ENCODE measurements around the gene COL21A1. TPM values are rescaled to one million over a fixed set of nuclear protein-coding genes. Genes with fewer than 3 reads are reported as not detected.

Gene COL21A1
- total RNA-seq, 1 donor from 2014 or later, result 1.2 TPM

DNA sequence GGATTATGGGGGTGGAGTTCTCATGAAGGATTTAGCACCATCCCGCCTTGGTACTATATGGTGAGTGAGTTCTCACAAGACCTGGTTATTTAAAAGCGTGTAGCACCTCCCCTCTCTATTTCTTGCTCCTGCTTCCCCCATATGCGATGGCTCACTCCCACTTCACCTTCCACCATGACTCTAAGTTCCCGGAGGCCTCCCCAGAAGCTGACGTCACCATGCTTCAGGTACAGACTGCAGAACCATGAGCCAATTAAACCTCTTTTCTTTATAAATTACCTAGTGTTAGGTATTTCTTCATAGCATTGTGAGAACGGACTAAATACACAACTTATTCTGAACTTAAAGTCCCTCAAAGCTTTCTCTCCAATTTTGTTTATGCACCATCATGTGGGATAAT, 208.6 kb downstream of the COL21A1 start:
- TF ChIP-seq, protein P1, sequence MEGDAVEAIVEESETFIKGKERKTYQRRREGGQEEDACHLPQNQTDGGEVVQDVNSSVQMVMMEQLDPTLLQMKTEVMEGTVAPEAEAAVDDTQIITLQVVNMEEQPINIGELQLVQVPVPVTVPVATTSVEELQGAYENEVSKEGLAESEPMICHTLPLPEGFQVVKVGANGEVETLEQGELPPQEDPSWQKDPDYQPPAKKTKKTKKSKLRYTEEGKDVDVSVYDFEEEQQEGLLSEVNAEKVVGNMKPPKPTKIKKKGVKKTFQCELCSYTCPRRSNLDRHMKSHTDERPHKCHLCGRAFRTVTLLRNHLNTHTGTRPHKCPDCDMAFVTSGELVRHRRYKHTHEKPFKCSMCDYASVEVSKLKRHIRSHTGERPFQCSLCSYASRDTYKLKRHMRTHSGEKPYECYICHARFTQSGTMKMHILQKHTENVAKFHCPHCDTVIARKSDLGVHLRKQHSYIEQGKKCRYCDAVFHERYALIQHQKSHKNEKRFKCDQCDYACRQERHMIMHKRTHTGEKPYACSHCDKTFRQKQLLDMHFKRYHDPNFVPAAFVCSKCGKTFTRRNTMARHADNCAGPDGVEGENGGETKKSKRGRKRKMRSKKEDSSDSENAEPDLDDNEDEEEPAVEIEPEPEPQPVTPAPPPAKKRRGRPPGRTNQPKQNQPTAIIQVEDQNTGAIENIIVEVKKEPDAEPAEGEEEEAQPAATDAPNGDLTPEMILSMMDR (IDR thresholded peaks at IDR 0.05; ENCODE audit: unreplicated experiment), result no peak
- Mint-ChIP-seq H3K36me3 (ENCODE audit: low read depth, unreplicated experiment) (no peaks in the 10 kb centered on the region), H3K9me3 (ENCODE audit: unreplicated experiment) (no peaks in the 10 kb centered on the region), H3K4me3 (ENCODE audit: unreplicated experiment) (no peak overlapping the region), H3K4me1 (ENCODE audit: unreplicated experiment) (no peaks in the 10 kb centered on the region), H3K27ac (ENCODE audit: unreplicated experiment) (no peak overlapping the region), H3K27me3 (ENCODE audit: unreplicated experiment) (no peaks in the 10 kb centered on the region)
- DNase-seq (ENCODE audit: low spot score), result no peak

DNA sequence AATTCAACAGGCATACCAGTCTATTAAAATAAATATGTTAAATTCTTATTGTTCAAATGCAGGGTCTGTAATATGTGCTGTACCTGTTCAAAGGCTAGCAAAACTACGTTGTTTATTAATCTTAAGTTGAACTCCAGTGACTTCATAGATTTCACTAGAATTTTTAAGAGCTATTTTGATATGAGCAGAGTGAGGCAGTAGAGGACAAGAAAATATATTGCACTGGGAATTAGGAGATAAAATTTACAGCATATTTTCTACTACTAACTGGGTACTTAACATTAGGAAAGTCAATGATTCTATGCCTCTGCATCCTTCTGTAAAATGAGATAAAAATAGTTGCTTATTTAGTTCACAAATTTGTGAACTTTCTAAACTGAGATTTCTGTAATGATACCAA, 209.8 kb downstream of the COL21A1 start:
- H3K27me3 Mint-ChIP-seq (ENCODE audit: unreplicated experiment), result no peaks in the 10 kb centered on the region
- no peak overlapping the region for H3K4me3 Mint-ChIP-seq (ENCODE audit: unreplicated experiment)
- no peaks in the 10 kb centered on the region for H3K4me1 Mint-ChIP-seq (ENCODE audit: unreplicated experiment)
- no peaks in the 10 kb centered on the region for H3K9me3 Mint-ChIP-seq (ENCODE audit: unreplicated experiment)
- TF ChIP-seq, protein P1 (IDR thresholded peaks at IDR 0.05; ENCODE audit: unreplicated experiment), result no peak
- no peaks in the 10 kb centered on the region for H3K36me3 Mint-ChIP-seq (ENCODE audit: low read depth, unreplicated experiment)
- no peak for DNase-seq (ENCODE audit: low spot score)
- H3K27ac Mint-ChIP-seq (ENCODE audit: unreplicated experiment), result no peak overlapping the region

DNA sequence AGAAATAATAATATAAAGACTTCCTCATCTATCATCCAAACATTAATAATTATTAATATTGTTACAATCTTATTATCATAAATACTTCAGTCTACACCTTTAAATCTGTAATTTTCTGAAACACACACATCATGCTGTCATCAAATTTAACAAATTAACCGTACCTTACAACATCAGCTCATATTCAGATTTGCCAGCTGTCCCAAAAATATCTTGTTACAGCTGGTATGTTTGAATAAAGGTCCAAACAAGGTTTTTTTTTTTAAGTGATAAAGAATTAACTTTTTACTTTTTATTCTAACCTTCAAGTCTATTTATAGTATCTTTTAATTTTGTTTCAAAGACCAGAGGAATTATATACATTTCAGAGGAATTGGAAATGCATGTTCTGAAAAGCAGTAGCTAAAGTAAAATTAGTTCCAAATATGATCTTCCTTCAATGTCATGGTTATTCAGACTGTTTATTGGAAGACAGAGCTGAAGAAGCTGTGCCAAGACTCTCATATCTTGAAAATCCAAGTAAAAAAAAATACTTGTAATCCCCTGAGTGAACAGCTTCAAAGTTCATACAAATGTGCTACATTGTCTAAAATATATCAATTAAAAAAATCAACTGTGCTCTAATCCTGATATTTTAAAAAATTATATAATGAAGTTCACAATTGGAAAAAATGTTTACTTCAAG, 210.3 kb downstream of the COL21A1 start:
- Mint-ChIP-seq H3K27ac (ENCODE audit: unreplicated experiment) (no peak overlapping the region), H3K4me1 (ENCODE audit: unreplicated experiment) (no peaks in the 10 kb centered on the region), H3K9me3 (ENCODE audit: unreplicated experiment) (no peaks in the 10 kb centered on the region), H3K36me3 (ENCODE audit: low read depth, unreplicated experiment) (no peaks in the 10 kb centered on the region), H3K27me3 (ENCODE audit: unreplicated experiment) (no peaks in the 10 kb centered on the region), H3K4me3 (ENCODE audit: unreplicated experiment) (no peak overlapping the region)
- TF ChIP-seq, protein P1 (IDR thresholded peaks at IDR 0.05; ENCODE audit: unreplicated experiment), result no peak
- no peak for DNase-seq (ENCODE audit: low spot score)

DNA sequence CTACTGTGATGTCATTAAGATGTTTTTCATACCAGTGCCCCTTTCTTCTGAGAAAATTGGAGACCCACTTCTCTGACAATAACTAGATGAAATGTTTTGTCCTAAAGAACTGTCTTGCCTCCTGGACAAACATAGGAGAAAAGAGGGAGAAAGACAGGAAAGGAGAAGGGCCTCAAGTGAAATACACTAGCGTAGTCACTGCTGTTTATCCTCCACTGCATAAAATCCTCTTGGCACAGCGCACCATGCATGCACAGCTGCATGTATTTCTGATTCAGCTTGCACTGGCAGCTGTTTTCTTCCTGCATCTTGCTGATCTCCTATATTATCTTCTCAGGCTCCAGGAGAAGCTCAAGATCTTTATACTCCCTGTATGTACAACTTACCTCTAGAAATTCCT, 214.0 kb downstream of the COL21A1 start:
- DNase-seq (ENCODE audit: low spot score), result no peak
- Mint-ChIP-seq H3K4me3 (ENCODE audit: unreplicated experiment) (no peak overlapping the region), H3K9me3 (ENCODE audit: unreplicated experiment) (no peaks in the 10 kb centered on the region), H3K36me3 (ENCODE audit: low read depth, unreplicated experiment) (no peaks in the 10 kb centered on the region), H3K27me3 (ENCODE audit: unreplicated experiment) (no peaks in the 10 kb centered on the region), H3K27ac (ENCODE audit: unreplicated experiment) (no peak overlapping the region), H3K4me1 (ENCODE audit: unreplicated experiment) (no peaks in the 10 kb centered on the region)
- TF ChIP-seq, protein P1 (IDR thresholded peaks at IDR 0.05; ENCODE audit: unreplicated experiment), result no peak

DNA sequence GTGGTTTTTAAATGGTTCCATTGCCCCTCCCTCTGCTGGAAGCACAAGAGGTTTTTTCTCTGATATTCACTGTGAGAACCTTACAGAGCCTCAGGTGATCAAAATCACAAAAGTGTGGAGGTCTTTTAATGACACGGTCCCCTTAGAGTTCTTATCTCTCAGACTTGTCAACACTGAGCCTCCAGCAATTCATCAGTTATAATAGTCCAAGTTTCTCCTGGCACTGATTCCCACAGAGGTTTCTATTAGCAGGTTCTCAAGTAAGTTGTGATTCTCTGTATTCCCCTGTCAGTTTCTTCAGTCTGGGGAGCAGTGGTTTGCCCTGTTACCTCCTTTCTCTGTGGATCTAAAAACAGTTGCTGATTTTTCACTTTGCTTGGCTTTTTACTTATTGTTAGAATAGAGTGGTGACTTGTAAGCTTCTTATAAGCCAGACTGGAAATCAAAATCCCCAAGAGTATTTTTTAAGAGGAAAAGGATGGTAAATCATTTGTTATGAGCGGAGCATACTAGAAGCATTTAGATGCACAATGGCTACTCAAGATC, 214.6 kb downstream of the COL21A1 start:
- H3K36me3 Mint-ChIP-seq (ENCODE audit: low read depth, unreplicated experiment), result no peaks in the 10 kb centered on the region
- H3K27ac Mint-ChIP-seq (ENCODE audit: unreplicated experiment), result no peak overlapping the region
- H3K27me3 Mint-ChIP-seq (ENCODE audit: unreplicated experiment), result no peaks in the 10 kb centered on the region
- TF ChIP-seq, protein P1 (IDR thresholded peaks at IDR 0.05; ENCODE audit: unreplicated experiment), result no peak
- H3K4me3 Mint-ChIP-seq (ENCODE audit: unreplicated experiment), result no peak overlapping the region
- H3K4me1 Mint-ChIP-seq (ENCODE audit: unreplicated experiment), result no peaks in the 10 kb centered on the region
- no peaks in the 10 kb centered on the region for H3K9me3 Mint-ChIP-seq (ENCODE audit: unreplicated experiment)
- DNase-seq (ENCODE audit: low spot score), result no peak

Data from endothelial cell (in vitro differentiated cells).